Measurements from ENCODE around the gene HOXB7.

The HOXB7 gene

DNA sequence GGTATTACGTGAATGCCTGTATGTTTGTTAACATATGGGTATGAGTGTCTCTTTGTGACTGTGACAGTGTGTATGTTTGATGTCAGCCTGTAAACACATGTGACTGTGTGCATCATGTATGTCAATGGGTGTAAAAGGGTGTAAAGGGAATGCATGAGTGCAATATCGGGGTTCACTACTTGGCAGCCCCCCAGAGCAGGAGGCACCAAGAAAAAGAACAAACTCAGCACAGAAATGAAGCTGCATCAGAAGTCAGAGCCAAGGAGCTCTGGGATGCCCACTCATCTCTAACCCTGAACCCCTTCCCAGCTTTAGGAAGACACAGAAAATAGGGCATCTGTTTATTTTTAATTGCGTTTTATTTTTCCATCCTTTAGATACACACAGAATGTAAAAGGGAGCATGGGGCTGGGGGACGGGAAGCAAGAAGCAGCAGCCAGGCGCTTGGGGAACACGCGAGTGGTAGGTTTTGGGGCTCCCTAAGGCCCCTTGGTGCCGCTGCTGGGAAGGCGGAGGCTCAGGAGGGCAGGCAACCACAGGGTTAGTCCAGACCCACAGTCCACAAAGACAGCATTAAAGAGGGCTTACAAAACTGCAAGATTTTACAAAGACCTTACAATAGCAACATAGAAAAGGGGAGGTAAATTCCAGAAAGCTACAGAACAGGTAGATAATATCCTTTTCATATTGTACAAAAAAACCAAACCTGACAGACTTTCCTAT, 3.8 kb downstream of the HOXB7 start:
- no peak for DNase-seq

GRCh38 chr17:48605991-48606891, 4.6 kb downstream of the HOXB7 start:
- DNase-seq: no peak

GRCh38 chr17:48605409-48605919, 5.4 kb downstream of the HOXB7 start:
- no peak for DNase-seq

- DNase-seq: no peak
Observed at GRCh38 chr17:48604770-48605329, 6.0 kb downstream of the HOXB7 start, which contains the start of gene HOXB6. HOXB6 (minus strand) TSS chr17:48604986; CDS start chr17:48598150, 6,836 bp downstream.

GRCh38 chr17:48603959-48604769, 6.7 kb downstream of the HOXB7 start:
- no peak for DNase-seq

- no peak for DNase-seq
Observed at GRCh38 chr17:48601539-48602425, 9.0 kb downstream of the HOXB7 start.

- DNase-seq: no peak
Observed at GRCh38 chr17:48601207-48601538, 9.6 kb downstream of the HOXB7 start.

GRCh38 chr17:48600244-48601098, 10.3 kb downstream of the HOXB7 start:
- DNase-seq: no peak

GRCh38 chr17:48599354-48599753, 11.5 kb downstream of the HOXB7 start:
- DNase-seq: no peak

DNA sequence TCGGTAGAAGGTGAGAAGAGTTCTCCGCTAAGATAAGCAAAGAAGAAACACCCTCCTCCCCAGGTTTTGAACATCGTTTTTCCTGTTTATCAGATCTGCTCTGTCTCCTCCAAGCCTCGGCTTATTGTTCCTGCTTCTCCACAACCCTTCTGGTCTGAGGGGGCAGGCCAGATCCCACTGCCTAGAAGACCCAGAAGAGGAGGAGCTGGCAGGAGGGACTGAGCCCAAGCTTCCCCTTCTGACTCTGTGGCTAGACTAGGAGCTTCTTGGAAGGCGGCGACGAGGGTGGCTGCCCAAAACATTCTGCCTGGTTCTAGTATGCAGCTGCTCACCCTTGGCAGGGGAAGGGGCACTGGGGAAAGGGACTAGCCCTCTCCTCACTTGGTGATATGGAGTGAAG, 12.1 kb downstream of the HOXB7 start:
- no peak for DNase-seq

- DNase-seq: no peak
Observed at GRCh38 chr17:48597778-48598631, 12.8 kb downstream of the HOXB7 start.

DNA sequence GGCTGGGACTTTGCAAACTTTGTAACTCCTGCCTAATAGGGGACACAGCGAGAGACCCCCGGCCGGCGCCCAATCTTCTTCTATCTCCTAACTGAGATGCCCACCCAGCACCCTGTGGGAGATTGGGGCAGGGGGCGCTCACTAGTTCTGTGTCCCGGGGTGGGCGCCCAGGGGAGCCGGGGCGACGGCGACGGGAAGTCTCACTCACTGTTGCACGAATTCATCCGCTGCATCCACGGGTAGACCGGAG, 13.4 kb downstream of the HOXB7 start:
- no peak for DNase-seq

DNA sequence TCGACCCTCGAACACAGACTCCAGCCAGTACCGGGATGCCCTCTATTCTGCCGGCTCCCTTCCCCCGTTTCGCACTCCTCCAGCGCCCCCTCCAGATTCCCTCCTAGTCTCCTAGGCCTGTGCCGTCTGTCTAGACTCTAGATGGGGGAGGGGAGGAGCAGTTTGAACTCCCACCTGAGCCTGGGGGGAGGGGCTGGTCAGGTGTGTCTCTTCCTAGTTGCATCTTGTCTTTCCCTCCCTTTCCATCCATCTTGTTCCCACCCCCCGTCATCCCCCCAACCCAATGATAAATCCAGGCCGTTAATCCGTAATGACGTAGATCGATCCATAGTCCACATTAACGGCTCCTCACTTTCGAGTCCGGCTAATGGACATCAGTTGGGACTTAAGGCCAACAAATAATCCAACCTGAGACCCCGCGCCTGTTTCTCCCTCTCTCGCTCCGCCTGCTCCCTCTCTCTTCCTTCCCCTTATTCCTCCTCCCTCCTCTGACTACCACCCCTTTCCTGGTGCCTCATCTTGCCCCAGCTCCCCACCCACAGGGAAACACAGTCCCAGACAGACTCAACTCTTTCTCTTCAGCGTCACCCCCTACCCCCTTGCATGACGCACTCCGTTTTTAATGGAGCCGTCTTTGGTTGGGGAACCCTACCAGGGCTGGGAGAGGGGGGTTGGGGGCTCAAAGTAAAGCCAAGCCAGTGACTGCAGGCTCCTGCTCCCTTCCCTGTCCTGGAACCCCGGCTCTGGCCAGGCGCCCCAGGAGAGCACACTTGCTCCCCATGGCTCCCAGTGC, 13.9 kb downstream of the HOXB7 start:
- no peak for DNase-seq

GRCh38 chr17:48596000-48596734, 14.7 kb downstream of the HOXB7 start:
- no peak for DNase-seq

DNA sequence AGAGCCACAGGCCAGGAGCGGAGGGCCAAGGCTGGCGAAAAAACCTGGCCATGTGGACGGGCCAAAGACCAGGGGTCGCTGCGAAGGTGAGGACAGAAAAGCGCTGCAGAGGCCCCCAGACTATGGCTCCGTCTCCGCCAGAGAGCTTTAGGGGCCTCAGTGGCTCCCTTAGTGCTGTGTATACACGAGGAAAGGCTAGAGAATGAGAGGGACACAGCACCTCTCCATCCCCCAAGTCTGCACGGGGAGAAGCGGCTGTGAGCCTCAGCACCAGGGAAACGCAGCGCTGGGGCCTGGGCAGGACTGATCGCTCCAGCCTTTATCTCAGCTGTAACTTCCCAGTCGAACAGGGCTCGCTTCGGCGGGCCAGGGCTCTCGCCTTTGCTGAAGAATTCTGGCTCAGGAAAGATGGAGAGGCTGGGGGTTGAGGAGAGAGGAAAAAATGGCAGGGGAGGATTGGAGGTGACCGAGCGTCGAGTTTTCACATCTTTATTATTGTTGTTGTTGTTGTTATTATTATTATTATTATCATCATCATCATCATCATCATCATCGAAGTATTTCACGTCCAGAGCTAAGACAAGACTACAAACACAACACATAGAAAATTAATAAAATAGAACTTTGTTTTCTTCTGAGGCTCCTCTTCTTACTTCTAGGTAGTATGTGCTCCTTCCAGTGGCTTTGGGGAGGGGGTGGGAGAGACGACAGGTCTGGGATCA, 15.4 kb downstream of the HOXB7 start:
- DNase-seq: no peak

DNA sequence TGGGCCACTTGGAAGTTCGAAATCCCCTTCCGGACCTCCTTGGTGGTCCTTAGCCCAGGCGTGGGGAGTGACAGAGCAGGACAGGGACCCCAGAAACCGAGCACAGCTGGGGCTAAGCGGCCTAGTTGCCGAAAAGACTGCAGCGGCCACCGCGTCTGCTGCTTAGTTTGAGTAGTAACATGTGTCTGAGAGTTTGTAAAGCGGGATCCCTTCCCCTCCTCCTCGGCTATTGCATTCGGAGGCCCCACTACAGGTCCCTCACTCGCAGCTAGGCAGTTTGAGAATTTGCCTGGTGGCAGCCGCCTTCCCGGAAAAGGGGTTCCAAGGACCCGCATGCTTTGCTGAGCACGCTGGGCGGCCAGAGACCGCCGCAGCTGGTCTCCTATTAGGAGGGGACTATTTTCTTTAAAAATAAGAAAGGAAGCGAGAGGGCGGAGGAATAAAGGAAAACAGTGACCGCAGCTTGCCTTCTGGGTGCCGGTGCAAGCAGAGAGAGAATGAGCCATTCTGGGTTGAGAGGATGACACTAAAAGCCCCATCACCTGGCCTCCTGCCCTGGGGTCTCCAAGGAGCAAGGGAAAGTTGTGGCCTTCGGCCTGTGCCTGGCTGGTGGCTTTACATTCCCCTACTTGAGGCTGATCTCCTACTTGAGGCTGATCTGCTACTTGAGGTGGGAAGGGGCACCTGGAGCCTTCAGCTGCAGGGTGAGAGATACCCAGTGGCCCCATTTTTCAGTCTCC, 16.1 kb downstream of the HOXB7 start:
- DNase-seq: no peak
